Epithelial cell of prostate (primary cell): Measurements from ENCODE around the gene TGM2.

ENCODE experiments used
- DNase-seq: peaks from one replicate; pipeline ENCODE4 v3.0.0-alpha.2; 2011; ENCODE audit warnings: low read depth, low spot score
- H3K27ac ChIP-seq: fragments of 450-650 bp; 2 replicates; pipeline ENCODE4 v1.5.1; 2017; ENCODE audit warnings: mild to moderate bottlenecking

TGM2 gene

GRCh38 chr20:38200646-38201045 is 35.6 kb upstream of the TGM2 start:
- DNase-seq: no peak
- peak overlapping the region; percentile 26 for H3K27ac ChIP-seq

GRCh38 chr20:38199501-38200390 is 34.7 kb upstream of the TGM2 start:
- H3K27ac ChIP-seq: no peak overlapping the region

GRCh38 chr20:38198238-38198861 is 33.3 kb upstream of the TGM2 start:
- no peak for DNase-seq
- peak overlapping the region; percentile 29 for H3K27ac ChIP-seq

More at GRCh38 chr20:38199501-38200390, 34.7 kb upstream of the TGM2 start:
- DNase-seq: no peak

GRCh38 chr20:38197619-38198018 is 32.5 kb upstream of the TGM2 start:
- DNase-seq: no peak
- peak overlapping the region; percentile 29 for H3K27ac ChIP-seq

- DNase-seq: no peak
- no peak overlapping the region for H3K27ac ChIP-seq
Measured at GRCh38 chr20:38197217-38197616, 32.1 kb upstream of the TGM2 start.

- no peak for DNase-seq
- no peak overlapping the region for H3K27ac ChIP-seq
Measured at GRCh38 chr20:38196592-38196991, 31.5 kb upstream of the TGM2 start.

GRCh38 chr20:38196076-38196475 is 31.0 kb upstream of the TGM2 start:
- no peak for DNase-seq
- H3K27ac ChIP-seq: no peak overlapping the region

- no peak for DNase-seq
- H3K27ac ChIP-seq: no peak overlapping the region
Measured at GRCh38 chr20:38195521-38195920, 30.5 kb upstream of the TGM2 start.

GRCh38 chr20:38194971-38195504 is 30.0 kb upstream of the TGM2 start:
- H3K27ac ChIP-seq: no peak overlapping the region
- DNase-seq: no peak

- no peak for DNase-seq
- H3K27ac ChIP-seq: no peak overlapping the region
Measured at GRCh38 chr20:38193586-38194105, 28.6 kb upstream of the TGM2 start.

GRCh38 chr20:38192323-38192885 is 27.3 kb upstream of the TGM2 start:
- no peak for DNase-seq
- H3K27ac ChIP-seq: no peak overlapping the region

GRCh38 chr20:38191654-38192053 is 26.6 kb upstream of the TGM2 start:
- no peak for DNase-seq
- no peak overlapping the region for H3K27ac ChIP-seq

- DNase-seq: no peak
- no peak overlapping the region for H3K27ac ChIP-seq
Measured at GRCh38 chr20:38190936-38191371, 25.9 kb upstream of the TGM2 start.

- H3K27ac ChIP-seq: no peak overlapping the region
- no peak for DNase-seq
Measured at GRCh38 chr20:38190166-38190565, 25.1 kb upstream of the TGM2 start.

GRCh38 chr20:38187517-38187916 is 22.4 kb upstream of the TGM2 start:
- peak overlapping the region; percentile 68 for H3K27ac ChIP-seq
- no peak for DNase-seq

- peak overlapping the region; percentile 68 for H3K27ac ChIP-seq
- peak; percentile 27 for DNase-seq
Measured at GRCh38 chr20:38186788-38187221, 21.7 kb upstream of the TGM2 start.

GRCh38 chr20:38184101-38184500 is 19.0 kb upstream of the TGM2 start:
- DNase-seq: peak; percentile 65
- peak overlapping the region; percentile 57 for H3K27ac ChIP-seq

- no peak for DNase-seq
- H3K27ac ChIP-seq: no peak overlapping the region
Measured at GRCh38 chr20:38181971-38182370, 16.9 kb upstream of the TGM2 start.

- no peak for DNase-seq
- no peak overlapping the region for H3K27ac ChIP-seq
Measured at GRCh38 chr20:38181207-38181801, 16.2 kb upstream of the TGM2 start.

- no peak for DNase-seq
- no peak overlapping the region for H3K27ac ChIP-seq
Measured at GRCh38 chr20:38180781-38181180, 15.7 kb upstream of the TGM2 start.
